NCI-H1048 (cell line): ENCODE results near the gene EZR.

Experiments
- DNase-seq: peaks from one replicate; lab custom pipeline; 2025; lab: John Stamatoyannopoulos, UW

EZR gene

DNA sequence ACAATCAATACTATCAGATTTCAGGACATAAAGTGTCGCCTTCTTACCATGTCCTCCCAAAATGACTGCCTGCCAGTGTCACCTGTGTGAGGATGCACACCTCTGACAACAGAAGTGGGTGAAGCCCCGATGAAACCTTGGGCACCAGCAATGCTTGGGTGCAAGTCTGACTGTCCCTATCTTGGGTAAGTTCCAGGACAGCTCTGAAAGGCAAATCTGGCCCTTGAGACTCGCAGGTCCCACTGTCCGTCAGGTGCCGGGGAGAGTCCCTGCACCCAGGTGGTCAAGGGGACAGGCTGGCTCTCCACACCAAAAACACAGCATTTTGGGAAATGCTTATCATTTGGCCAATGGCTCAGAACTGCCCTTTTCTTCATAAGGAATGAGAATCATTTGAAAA lies 43.3 kb downstream of the EZR start:
- DNase-seq: no peak

DNA sequence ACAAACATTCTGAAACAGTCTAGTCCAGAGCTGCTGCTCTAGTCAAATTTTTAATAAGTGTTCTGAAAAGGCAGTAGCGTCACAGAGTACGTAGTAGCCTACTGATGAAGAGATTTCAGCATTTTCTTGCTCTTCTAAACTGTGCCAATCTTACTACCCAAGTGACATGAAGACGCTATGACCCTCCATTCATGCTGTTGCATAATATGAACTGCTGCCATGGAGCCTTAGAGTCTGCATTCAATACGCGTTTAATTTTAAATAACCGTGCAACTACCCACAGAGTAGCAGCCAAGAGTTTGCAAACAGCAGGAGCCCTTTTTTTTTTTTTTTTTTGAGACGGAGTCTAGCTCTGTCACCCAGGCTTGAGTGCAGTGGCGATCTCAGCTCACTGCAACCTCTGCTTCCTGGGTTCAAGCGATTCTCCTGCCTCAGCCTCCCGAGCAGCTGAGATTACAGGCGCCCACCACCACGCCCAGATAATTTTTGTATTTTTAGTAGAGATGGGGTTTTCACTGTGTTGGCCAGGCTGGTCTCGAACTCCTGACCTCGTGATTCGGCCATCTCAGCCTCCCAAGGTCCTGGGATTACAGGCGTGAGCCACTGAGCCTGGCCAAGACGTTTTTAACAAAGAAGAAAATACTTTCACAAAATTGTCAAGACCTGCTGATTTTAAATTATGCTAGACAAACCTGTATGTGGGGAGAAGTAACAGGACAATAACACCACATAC lies 44.3 kb downstream of the EZR start:
- no peak for DNase-seq

DNA sequence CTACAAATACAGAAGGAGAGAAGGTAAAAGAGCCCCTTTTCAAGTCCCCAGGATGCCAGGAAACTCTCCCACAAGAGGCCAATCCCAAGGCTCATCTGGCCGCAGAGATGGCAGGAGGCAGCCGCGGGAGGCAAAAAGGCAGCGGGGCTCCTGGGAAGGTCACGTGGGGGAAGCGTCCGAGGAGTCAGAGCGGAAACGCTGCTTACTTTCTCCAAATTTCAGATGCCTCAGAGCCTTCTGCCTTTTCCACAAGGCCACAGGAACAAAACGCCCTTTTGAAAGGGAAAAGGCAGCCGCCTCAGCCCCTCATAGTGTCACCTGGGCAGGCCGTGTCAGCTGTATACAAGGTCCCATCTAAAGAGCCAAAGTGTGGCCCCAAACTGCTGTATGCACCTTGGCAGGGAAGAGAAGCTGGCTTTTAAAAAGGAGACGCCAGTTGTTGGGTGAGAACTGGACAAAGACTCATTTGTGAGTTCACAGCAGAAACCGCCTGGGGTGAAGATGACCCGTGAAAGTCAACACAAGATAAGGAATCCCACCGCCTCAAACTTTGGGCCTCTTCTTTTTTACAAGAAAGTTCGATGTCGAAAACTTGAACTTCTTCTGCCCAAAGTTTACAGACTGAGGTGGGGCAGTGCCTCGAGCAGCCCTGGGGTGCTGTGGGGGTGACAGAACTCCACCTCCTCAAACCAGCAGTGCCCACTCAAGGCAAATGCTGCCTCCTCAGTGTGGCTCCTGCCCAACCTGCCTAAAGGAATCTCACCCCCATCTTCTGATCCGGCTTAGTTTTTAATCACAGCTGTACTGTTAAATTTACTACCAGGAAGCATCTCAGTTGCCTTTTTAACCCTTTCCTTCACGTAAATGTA lies 45.4 kb downstream of the EZR start:
- no peak for DNase-seq

DNA sequence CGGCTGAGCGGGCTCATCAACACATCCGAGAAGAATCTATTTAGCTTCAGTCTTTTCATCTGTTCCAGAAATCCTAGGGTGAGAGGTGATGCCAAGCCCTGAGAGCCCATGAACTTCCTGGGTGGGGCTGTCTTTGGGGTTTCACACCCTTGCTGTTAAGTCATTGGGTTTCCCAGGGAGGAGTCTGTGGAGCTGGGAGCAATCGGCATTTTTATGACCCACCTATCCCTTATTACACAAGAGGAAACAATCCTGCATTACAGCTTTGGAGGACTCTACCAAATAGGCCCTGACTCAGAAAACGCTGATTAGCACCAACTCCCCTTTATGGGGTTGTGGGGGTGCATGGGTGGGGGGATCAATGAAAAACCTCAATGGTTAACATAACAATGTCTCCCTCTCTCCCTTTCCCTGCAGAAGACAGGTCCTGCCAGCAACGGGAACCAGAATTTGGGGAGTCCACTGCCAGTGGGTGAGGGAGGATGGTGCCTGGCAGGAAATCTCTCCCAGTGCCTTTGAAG lies 46.3 kb downstream of the EZR start:
- no peak for DNase-seq

DNA sequence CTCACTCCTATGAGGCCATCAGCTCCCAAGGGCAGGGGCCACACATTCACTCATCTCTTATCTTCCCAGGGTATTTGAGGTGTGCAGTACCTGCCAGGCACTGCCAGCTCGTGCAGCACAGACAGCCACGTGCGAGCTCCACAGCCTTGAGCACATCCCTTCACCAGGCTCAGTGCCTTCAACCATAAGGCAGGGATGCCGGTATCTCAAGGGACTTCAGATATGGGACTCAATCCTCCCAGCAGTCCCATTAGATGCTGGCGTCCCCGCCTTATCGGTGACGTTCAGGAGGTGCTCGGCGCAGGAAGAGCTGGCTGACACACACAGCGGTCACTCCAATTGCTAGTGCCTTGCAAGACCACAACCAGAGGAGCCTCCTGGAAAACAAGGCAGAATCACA lies 47.0 kb downstream of the EZR start:
- DNase-seq: no peak

DNA sequence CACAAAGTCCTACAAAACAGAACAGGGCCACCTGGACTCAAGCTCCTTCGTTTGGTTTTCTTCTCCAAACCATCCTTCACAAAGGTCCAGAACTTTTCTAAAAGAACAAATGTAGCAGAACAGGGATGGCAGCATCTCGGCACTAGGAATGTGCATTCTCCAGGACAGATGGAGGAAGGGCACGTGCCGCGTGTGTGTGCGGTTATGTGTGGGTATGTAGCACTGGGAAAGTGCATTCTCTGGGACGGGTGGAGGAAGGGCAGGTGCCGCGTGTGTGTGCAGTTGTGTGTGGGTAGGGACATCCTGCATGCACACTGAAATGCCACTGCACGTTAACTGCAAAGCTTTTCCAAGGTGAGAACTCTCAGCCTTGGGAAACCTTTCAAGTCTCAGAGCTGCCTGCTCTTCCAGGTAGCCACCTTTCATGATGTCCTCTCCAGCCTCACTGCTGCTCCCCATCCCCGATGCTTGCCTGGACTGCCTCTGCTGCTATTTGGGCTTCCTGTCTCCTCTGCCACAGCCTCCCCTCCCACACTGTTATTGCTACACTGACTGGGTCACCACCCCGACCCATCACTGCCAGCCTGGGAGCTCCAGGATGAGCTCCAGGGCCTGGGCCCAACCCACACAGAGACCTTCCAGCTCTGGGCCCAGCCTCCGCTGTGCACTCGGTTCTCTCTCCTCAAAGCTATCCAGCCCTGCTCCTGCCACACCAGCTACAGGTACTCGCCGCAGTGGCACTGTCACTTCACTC lies 47.6 kb downstream of the EZR start:
- DNase-seq: no peak

DNA sequence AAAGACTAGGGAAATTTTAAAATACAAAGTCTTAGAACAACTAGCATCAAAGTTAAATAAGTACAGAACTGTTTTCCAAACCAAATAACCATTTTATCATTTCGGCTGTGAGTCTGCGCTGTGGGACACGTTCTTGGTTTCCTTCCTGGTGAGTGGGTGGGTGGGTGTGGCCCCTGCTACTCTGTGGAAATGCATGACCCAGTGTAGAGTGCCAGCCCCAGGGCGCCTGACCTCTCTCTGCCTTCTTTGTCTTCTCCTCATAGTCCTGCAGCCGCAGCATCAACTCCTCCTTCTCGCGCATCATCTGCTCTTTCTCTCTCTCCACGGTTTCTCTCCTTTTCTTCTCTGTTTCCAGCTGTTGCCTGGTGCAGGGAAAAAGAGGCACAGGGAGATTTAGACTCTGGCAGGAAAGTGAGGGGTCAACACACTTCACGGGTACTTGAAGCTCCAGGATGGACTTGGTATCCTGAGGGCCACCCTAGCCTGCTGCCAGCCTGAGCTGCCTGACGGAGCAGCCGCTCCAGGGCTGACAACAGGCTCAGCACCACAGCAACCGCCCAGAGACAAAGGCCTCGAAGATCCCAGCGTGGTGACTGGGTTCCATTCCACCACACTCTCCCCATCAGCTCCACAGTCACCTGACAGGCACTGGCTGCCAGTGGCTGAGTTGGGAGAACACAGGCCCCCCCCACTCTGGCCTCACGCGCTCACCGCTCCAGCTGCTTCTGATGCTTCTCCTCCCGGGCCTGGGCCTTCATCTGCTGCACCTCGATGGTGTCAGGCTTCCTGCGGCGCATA lies 48.4 kb downstream of the EZR start:
- no peak for DNase-seq

DNA sequence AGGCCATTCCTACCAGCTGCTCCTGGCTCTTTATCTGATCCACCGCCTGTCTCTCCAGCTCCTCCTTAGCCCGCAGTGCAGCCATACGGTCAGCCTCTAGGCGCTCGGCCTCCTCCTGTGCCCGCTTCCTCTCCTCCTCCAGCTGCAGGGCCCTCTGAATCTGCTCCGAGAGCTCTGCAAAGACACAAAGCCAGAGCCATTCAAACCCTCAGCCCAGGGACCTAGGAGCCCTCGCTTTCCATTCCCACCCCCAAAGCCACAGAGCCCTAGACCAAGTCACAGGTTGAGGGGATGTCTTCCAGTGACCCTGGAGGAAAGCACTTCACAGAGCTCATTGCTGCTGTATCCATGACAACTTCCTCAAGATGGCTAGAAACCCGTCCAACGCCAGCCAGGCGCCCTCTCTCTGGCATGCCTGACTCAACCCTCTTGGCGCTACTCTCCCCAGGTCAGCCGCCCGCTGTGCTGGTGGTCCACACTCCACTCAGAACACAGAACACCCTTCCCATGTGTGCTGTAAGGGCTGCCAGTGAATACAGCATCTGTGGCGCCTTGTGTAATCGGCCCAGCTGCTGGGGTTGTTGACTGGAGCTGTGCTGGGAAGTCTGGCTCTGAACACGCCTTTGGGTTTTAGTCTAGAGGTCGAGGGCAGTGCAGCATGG lies 49.3 kb downstream of the EZR start:
- no peak for DNase-seq

DNA sequence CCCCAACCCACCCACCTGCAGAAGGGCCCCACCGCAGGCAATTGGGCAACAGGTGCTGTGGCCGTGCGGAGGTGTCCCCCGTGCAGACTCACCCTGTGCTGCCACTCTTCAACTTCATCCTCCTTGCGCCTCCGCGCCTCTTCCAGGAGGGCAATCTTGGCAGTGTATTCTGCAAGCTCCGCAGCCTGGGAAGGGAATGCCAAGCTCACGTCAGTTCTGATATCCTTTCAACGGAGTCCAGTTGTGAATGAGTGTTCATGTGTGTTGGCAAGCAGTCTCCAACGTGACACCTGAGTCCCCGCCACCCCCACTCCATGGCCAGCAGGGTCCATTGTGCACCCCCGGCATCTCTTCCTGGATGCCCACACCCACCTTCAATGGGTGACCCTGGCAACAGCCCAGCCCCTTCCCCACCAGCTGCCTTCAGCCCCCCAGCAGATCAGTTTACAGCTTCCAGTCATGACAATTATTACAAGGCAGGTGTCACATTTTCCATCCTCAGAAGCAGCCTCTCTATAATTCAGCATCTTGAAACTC lies 49.9 kb downstream of the EZR start:
- DNase-seq: no peak

DNA sequence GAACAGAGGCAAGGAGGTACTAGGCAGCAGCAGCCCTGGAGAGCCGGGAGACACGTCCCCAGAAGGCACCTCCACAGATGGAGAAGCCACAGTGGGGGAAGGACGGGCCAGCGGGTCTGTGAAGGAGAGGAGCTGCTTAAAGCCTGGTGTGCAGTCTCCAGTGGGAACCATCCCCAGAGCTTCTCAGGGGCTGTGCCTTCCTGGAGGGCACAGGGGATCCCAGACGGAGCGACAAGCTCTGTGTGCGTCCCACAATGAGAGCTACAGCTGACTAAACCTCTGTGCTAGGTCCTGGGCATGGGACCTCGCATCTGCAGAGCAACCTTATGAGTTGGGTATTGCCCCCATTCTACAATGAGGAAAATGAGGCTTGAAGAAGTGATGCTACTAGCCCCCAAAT lies 50.7 kb downstream of the EZR start:
- no peak for DNase-seq

DNA sequence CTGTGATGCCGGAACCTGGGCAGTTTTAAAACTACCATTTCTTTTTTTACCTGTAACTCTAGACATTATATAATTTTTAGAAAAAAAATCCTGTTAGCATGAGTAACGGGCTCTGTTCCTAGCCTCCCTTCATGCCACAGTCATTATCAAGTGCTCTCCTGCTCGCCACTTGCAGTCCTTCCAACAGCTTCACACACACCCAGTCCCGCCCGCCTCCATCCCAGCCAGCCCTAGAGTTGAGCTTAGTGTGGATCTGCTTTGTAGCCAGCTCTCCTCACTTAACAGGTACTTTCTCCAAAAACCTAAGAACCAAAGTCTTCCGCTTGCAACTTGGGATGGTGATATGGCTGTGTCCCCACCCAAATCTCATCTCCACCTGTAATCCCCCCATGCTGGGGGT lies 51.5 kb downstream of the EZR start:
- DNase-seq: no peak

DNA sequence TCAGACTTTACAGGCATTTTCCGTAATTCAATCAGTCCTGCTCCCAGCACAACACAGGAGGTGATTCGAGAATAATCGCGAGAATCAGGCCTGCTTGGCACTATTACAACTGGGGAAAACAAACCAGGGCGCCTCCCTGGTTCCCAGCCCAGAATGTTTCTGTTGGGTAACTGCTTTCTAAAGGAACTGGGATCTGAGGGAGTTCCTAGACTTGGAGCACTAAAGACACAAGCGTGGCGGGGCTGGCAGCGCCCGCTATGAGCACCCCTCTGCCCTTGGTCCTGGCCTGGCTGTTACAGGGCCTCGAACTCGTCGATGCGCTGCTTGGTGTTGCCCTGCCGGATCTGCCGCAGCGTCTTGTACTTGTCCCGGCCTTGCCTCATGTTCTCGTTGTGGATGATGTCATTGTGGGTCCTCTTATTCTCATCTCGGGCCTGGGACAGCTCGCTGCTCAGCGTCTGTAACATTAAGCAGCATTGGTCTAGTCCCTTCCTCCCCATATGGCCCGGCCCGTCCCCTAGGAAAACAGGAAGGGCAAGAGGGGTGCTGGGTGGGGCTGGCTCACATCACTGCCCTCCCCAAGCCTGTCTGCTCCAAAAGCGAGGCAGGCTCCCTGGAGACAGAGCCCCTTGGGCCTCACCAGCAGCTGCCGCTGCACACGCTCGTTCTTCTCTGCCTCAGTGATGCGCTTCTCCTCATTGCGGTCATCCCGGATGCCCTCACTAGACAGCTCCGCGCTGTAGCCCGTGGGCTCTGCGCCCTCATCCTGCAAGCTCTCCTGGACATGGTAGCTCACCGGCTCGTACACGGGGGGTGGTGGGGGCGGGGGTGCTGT lies 52.3 kb downstream of the EZR start:
- no peak for DNase-seq

DNA sequence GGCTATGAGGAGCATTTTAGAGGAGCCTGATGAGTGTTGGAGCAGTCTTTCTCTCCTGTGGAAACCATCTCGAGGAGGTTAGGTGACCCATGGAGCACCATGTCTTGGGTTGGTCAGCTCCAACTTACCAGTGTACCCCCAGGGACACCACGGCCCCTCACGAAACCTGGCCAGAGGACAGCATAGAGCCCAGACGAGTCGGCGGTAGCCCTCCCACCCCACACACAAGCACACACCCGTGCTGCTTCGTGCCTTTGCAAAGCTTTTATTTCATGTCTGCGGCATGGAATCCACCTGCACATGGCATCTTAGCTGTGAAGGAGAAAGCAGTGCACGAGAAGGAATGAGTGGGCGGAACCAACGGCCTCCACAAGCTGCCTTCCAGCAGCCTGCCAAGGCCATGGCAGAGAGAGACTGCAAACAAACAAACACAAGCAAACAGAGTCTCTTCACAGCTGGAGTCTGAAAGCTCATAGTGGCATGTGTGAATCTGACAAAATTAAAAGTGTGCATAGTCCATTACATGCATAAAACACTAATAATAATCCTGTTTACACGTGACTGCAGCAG lies 53.6 kb downstream of the EZR start:
- no peak for DNase-seq

DNA sequence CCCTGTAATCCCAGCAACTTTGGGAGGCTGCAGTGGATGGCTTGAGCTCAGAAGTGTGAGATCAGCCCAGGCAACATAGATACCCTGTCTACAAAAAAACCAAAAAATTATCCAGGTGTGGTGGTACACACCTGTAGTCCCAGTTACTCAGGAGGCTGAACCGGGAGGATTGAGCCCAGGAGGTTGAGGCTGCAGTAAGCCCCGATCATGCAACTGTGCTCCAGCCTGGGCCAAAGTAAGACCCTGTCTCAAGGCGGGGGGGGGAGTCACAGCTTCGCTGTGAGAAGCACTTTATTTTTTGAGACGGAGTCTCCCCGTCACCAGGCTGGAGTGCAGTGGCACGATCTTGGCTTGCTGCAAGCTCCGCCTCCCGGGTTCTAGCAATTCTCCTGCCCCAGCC lies 54.2 kb downstream of the EZR start:
- no peak for DNase-seq

DNA sequence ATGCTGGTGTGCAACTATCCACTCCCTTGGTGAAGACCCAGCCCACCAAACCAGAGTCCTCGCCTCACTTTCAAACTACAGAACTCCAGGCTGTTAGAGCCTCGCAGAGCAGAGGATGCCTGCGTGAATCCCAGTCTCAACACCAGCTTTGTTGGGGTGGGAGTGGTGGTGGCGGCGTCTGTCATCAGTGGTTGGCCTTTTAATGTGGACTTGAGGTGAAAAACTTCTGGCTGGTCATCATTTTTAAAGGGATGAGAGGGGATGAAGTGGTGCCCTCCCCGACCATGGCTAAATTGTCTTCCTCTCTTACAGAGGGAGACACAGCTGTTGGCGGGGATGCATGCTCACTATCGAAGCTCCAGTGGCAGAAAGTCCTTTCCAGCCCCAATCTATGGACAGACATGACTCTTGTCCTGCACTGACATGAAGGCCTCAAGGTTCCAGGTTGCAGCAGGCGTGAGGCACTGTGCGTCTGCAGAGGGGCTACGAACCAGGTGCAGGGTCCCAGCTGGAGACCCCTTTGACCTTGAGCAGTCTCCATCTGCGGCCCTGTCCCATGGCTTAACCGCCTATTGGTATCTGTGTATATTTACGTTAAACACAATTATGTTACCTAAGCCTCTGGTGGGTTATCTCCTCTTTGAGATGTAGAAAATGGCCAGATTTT lies 54.9 kb downstream of the EZR start:
- DNase-seq: no peak

DNA sequence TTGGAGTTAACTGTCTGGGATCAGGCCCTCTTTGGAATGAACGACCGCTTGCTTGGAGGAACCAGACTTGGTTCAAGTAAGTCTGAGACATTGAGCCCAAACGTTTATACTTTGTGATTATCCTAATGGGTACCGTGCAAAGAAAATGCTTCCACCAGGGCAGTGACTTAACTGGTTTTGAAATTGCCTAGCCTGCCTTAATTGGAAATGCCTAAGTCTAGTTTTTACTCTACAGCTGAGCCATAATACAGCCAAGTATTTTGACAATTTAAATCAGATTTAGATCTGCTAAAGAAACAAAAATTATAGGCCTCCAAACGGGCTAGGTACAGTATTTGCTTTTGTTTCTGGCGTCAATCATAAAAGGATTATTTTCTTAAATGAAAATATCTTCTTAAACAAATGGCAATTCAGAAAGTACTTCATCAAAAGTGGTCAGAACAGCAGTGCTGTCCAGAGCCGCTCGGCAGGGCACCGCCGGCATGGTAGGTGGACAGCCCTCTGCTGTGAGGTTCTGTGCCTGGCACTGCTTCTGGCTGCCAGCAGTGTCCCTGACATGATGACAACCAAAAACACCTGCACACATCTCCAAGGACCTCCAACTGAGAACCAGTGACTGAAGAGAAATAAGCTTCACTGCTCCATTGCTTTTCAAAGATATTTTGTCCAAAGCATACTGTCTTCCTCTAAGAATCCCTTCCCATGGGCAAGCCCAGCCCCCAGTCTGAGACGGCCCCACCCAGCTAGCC lies 55.6 kb downstream of the EZR start:
- DNase-seq: no peak

DNA sequence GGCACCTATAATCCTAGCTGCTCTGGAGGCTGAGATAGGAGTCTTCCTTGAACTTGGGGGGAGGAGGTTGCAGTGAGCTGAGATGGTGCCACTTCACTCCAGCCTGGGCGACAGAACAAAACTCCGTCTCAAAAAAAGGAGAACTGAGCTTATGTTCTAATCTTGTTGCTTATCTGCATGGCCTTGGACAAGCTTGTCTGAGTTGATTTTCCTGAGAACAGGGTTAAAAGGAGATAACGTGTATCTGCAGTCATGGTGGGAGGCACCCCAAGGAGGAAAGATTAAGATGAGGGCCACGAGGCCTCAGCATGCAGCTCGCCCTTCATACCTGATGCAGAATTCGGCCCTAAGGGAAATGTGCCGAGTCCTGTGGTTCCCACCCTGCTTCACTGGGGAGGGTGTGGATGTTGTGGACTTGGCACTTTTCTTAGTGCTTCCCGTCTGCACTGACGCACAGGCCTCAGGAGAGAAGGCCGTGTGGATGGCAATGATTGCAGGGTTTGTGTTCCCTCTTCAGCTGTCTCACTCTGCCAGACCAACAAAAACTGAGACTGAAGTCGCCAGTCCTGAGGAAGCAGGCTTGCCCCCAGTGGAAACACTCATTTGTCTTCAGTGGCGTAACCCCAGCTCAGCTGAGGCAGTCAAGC lies 56.3 kb downstream of the EZR start:
- DNase-seq: no peak

DNA sequence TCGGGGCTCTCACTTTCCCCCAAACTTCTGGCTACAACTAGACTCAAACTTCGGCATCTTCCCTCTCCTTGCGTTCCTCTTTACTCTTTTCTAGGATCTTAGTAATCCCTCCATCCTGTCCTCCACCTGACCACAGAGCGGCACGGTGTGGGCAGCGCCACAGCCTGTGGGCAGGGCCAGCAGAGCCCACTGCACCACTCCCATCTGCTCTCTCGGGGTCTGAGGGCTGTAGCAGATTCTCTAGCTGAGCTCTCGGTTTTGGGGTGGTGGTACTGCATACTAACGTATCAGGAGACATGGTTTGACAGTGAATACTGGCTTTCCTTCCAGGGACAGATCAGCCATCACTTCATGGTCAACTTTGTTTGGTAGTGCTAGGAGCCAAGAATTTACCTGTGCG lies 57.4 kb downstream of the EZR start:
- no peak for DNase-seq
